Epithelial cell of esophagus (primary cell): ENCODE measurements around the gene UBE2H.
A peak's percentile ranks its signal among the peaks of the same experiment; 100 is the strongest.

Experiments used
- DNase-seq: peaks from one replicate; pipeline ENCODE4 v3.0.0; 2010; ENCODE audit warnings: low read depth
- H3K4me3 ChIP-seq: 2 replicates; pipeline ENCODE4 v1.5.1; 2011; ENCODE audit warnings: mild to moderate bottlenecking, low read length, control low read depth
- TF ChIP-seq, protein P1 (sequence below): IDR thresholded peaks from 2 replicates; pipeline ENCODE4 v1.5.1; 2011; ENCODE audit warnings: low read depth, mild to moderate bottlenecking, low read length, control low read depth, inconsistent platforms; ENCODE audit not compliant: insufficient read depth; ENCODE audit errors: missing control alignments

Gene UBE2H

DNA sequence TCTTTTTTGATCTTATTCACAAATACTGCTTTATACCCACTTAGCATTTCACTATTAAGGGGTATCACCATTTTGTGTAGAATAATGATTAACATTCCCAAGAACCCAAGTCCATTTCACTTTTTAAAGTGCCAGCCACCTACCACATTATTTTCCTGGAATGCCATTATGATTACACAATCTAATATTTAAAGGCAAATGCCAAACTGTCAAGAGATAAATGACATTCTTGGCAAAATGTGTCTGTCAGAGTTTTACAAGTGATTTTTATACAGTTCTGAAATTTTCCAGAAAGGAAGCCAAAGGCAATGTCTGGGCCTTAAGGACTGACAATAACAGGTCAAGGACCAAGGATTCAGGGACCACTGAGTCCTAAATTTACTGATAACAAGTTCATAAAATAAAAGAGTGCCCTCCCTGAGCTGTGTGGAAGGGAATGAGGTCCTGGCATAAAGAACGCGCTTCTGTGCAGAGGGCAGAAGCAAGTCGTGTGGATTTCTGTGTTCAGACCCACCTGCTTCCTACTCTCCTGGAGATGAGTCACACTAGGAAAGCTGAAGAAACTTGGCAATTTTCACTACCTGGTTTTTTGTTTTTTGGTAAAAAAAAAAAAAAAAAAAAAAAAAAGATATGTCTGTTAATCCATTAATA, 66.5 kb downstream of the UBE2H start:
- no peak for DNase-seq
- H3K4me3 ChIP-seq = no peak overlapping the region
- TF ChIP-seq, protein P1, sequence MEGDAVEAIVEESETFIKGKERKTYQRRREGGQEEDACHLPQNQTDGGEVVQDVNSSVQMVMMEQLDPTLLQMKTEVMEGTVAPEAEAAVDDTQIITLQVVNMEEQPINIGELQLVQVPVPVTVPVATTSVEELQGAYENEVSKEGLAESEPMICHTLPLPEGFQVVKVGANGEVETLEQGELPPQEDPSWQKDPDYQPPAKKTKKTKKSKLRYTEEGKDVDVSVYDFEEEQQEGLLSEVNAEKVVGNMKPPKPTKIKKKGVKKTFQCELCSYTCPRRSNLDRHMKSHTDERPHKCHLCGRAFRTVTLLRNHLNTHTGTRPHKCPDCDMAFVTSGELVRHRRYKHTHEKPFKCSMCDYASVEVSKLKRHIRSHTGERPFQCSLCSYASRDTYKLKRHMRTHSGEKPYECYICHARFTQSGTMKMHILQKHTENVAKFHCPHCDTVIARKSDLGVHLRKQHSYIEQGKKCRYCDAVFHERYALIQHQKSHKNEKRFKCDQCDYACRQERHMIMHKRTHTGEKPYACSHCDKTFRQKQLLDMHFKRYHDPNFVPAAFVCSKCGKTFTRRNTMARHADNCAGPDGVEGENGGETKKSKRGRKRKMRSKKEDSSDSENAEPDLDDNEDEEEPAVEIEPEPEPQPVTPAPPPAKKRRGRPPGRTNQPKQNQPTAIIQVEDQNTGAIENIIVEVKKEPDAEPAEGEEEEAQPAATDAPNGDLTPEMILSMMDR = no peak

DNA sequence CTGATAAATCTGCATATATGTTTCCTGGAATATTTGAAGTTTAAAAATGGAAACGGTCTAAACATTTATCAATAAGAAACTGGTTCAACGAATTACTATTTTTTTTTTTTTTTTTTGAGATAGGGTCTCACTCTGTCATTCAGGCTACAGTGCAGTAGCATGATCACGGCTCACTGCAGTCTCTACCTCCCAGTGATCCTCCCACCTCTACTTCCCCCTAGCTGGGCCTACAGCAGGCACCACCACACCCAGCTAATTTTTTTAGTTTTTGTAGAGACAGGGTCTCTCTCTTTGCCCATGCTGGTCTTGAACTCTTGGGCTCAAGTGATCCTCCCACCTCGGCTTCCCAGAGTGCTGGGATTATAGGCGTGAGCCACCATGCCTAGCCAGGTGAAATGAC, 68.3 kb downstream of the UBE2H start:
- H3K4me3 ChIP-seq = no peak overlapping the region
- TF ChIP-seq, protein P1 = no peak
- no peak for DNase-seq

DNA sequence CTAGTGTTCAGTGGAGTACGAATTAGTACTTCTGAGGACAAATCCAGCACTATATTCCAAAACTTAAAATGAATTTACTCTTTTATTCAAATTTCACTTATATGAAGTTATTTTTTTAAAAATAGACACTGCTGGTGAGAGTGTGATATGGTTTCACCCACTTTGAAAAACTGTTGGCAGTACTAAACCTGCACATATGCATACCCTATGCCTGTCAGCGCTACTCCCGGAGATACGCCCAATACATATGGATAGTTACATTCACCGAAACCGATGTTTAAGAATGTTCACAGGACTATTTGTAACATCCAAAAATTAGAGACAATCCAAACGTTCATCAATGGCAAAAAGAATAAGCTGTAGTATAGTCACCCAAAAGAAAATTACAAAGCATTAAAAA, 69.6 kb downstream of the UBE2H start:
- TF ChIP-seq, protein P1 = no peak
- no peak for DNase-seq
- H3K4me3 ChIP-seq = no peak overlapping the region

DNA sequence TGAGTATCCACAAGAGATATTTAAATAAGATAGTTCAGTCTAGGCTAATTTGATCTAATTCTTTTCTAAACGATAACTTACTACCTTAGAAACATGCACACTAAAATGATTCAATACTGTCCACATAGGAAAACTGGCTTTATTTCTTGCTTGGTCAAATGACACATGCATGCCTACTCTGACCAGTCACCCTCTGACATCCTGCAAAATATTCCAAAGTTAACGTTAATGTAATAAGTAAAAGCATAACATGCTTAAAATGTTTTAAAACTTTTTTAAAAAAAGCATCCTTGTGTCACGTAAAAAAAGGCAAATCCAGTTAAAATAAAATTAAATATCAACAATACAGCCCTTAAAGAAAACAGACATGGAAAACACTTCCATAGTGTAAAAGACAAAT, 70.2 kb downstream of the UBE2H start:
- H3K4me3 ChIP-seq = no peak overlapping the region
- no peak for DNase-seq
- TF ChIP-seq, protein P1 = no peak

DNA sequence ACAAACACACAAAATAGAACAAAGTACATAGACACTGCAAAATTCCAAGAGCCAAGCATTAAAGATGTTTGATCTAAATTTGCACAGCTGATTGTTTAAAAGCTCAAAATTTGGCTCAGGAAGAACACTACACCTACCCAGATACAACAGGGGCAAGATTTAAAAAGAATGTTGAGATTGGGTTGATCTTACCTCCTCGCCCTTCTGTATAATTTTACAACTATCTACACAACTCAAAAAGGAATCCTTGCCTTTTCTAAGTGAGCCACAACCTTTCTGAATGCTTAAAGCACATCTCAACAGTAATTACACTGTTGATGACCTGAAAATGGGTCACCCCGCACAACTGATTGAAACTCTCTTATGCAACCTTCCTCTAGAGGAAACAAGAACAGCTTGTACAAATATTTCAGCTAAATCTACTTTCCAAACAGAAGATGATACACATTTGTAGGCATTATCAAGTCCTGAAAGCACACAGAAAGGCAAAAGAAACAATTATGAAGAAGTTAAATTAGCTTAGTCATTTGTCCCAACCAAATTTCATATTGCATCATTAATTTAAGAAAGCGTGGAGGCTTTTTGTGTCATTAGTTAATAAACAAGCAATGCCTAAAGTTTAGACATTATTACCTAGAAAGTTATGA, 75.5 kb downstream of the UBE2H start:
- TF ChIP-seq, protein P1 = no peak
- H3K4me3 ChIP-seq = no peak overlapping the region
- DNase-seq = peak; percentile 48

DNA sequence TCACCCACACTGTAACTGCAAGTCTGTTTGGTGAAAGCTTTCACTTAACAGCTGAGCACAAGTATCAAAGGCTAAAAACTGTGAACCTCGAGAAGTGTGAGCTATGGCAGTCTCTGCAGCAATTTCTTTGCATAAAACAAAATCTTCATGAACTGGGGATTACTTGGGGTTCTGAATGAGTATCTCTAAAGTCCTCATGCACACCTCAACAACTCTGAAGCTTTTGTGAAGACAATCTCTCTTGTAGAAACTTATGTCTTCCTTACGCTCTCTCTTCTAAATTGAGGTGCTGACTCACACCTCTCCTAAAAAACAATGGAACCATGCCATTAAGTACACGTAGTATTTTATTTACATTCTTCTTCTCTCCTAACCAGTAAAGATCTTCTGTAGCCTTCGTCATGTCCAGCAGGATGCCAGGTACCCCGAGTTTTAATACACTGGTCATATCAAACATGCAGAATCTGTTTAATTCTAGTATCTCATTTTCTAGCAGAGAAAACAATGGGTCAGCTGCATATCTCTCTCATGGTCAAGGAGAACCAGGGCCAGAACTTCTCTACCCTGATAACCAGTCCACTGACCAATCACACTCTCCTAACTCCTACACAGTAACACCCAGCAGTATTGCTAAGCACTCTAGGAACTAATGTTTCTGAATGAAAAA, 76.9 kb downstream of the UBE2H start:
- TF ChIP-seq, protein P1 = no peak
- no peak overlapping the region for H3K4me3 ChIP-seq
- DNase-seq = peak; percentile 75
